Tibial nerve (tissue), 4 donors: ENCODE measurements around the gene THAP5.

Source experiments
- CTCF ChIP-seq, 5 experiments: fragments of 200-600 bp in 3 of 5; fragments of 450-650 bp in 2 of 5; sonication (generic) in 3 of 5; IDR thresholded peaks; one replicate each; pipeline ENCODE4 v1.5.1; 2016 to 2019; ENCODE audit warnings: antibody characterized with exemption in 5 of 5, mild to moderate bottlenecking in 3 of 5, moderate library complexity in 2 of 5
- EP300 ChIP-seq, 2 donors: sonication (generic); formaldehyde crosslinking; IDR thresholded peaks; one replicate each; pipeline ENCODE4 v1.6.1; 2017; ENCODE audit warnings: antibody characterized with exemption in 2 of 2, mild to moderate bottlenecking in 1 of 2
- POLR2A ChIP-seq, 2 donors: fragments of 450-650 bp; IDR thresholded peaks; one replicate each; pipeline ENCODE4 v1.6.1; 2017; ENCODE audit warnings: antibody characterized with exemption in 2 of 2, mild to moderate bottlenecking in 2 of 2, moderate library complexity in 2 of 2

GRCh38 chr7:108515013-108515412 lies 54.5 kb downstream of the THAP5 start:
- no peak for TF ChIP-seq CTCF (IDR thresholded peaks at IDR 0.05)
- TF ChIP-seq POLR2A (IDR thresholded peaks at IDR 0.05) = no peak
- TF ChIP-seq EP300 (IDR thresholded peaks at IDR 0.05) = no peak
